ENCODE results near the gene NACC2.
A peak's percentile ranks its signal among the peaks of the same experiment; 100 is the strongest.
"Not testable (repeated sequence)": the region's sequence is repeated elsewhere in the genome, so short reads cannot be mapped to it uniquely, and the experiment has no call there.

Gene NACC2

DNA sequence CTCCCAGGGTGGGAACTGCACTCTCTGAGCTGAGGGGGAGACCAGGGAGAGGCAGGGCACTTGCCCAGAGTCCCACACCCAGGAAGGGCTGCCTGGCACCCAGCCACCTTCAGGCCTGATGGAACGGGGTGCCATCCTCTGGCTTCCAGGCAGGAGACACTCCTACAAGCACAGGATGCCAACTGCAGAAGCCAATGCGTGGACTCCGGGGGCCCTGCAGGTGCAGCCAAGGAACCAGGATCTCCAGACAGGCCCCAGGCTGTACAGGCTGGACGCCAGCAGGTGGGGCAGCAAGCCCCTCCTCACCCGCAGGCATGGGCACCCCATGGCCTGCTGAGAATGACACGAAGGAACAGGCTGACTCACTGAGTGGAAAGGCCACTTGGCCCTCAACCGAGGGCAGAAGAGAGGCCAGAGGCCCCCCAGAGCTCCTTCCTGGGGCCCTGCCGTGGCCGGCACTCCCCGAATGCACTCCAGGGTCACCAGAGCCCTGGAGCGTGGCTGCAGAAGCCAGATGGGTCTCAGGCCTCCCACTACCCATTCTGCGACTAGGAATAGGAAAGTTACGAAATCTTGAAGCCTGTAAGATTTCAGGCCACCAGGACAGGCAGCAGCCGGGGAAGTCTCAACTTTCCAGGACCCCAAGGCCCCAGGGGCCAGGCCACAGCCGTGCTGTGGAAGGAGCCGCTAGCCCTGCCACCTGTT, 15.7 kb downstream of the NACC2 start:
- peak; percentile 28 for DNase-seq

DNA sequence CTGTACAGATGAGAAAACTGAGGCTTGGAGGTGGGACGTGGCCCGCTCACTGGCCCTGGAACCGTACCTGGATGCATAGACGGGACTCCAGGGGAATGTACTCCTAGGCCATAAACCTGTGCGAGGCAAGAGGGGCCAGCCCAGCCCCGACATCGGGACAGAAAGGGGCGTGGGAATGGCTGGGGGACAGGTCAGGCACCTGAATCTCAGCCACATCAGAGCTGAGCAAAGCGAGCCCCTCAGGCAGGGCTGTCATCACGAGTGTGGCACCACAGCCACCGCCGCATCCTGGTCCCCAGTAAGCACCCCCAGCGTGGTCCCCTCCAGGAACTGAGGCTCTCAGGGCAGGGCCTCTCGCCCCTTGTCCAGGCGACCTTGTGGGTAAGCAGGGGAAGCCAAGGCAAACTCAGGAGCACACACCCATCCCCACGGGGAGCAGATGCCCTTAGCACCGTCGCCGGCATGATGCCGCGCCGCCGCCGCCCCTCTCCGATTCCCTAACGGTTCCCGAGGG, 16.5 kb downstream of the NACC2 start:
- no peak for DNase-seq

DNA sequence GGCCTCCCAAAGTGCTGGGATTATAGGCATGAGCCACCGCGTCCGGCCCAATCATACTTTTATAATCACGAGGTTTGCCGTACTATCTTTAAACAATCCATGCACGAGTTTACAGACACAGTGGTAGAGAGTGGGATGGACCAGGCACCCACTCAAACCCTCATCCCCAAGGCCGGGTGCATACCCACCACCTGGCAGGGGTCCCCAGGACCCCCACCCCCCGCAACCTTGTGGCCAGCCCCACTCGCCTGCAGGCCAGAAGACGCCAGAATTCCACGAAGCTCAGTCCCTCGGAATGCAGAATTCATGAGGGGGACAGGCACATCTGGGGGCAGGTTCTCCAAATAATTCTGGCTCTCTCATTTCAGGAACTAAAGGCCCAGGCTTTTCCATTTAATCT, 17.1 kb downstream of the NACC2 start:
- DNase-seq = no peak

DNA sequence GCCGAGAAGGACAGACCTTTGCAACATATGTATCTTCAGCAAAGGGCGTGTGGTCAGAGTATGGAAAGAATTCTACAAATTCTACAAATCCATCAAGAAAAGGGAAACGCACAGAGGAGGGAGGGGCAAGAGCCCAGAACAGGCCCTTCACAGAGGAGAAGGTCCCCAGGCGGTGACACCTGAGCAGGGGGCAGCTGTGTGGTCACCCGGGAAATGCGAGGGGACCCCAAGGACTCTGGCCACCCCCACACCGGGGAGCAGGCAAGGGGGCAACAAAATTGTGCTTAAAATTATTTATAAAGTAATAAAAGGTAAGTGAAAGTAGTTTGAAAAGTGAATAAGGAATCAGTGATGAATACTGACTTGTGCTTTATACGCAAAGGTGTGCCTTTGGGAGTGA, 17.6 kb downstream of the NACC2 start:
- DNase-seq = no peak

DNA sequence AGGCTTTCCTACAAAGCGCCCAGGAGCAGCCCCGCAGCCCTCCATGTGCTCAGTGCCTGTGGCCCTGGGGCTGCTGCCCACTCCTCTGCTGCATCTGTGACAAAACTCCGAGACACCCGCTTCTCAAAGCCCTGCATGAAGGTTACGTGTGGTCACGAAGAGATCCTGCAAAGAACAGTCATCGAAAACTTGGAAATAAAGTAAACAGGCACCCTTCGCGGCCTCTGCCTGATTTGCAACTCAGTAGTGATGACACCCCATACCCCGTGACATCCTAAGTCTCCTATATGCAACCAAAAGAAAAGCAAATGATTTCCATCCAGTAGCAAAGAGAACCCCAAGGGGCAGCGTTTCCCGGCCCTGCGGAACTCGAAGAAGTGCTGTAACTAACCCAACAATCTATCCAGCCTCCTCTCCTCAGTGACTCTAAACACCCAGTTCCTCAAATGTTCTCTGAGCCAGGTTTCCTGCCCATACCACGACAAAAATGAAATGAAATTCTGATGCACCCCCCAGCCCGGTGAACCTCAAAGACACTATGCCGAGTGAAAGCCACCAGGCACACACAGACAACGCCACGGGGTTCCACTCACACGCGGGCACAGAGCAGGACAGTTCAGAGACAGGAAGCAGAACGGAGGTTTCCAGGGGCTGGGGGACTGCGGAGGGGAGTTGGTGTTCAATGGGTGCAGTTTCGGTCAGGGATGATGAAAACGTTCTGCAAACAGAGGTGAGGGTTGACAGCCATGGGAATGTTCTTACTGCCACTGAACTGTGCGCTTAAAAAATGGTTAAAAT, 19.0 kb downstream of the NACC2 start:
- peak; percentile 86 for DNase-seq

DNA sequence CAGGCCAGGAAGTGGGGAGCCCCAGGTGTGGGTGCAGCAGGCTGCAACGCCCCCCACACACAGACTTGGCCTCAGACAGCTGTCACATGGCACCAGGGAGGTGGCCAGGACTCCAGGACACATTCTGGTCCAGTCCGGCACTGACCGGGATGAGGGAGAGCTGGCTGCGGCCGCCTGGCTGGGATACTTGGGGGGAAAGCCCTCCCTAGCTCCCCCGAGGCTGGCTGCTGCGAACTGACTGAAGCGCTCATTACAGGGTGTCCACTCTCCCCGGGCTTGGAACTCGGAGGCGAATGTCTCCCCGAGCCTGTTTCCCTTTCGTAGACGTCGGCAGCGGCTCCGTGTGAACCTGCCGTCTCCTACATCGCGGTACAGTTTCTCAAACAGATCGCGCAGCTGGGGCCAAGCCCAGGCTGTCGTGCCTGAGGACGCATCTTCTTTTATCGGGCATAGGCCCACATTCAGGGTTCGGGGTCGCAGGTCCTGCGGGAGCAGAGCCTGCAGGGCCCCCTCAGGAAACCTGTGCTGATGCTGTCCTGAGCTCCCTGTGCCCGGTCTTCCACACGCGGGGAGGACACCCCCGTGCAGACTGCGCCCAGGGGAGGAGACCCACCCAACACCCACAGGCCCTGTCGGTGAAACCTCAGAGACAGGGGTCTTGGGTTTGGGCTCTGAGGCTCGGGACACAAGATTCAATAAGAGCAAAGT, 19.8 kb downstream of the NACC2 start:
- DNase-seq = no peak

DNA sequence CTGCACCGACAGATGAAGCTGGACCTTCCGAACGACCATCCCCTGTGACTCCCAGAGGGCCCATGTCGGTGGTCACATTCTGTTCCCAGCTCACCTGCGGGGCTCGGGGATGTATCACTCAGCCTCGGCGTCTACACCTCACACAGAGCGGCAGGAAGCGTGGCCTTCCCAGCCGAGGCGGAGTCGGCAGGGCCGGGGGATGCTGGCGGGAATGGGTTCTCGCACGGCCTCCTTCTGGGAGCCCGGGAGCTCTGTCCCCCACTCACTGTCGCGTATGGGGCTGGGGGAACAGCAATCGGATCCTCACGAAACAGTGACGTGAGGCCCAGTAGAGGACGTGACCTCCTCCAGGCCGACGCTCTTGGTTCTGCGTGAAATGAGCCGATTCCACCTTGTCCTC, 20.4 kb downstream of the NACC2 start:
- DNase-seq = no peak

DNA sequence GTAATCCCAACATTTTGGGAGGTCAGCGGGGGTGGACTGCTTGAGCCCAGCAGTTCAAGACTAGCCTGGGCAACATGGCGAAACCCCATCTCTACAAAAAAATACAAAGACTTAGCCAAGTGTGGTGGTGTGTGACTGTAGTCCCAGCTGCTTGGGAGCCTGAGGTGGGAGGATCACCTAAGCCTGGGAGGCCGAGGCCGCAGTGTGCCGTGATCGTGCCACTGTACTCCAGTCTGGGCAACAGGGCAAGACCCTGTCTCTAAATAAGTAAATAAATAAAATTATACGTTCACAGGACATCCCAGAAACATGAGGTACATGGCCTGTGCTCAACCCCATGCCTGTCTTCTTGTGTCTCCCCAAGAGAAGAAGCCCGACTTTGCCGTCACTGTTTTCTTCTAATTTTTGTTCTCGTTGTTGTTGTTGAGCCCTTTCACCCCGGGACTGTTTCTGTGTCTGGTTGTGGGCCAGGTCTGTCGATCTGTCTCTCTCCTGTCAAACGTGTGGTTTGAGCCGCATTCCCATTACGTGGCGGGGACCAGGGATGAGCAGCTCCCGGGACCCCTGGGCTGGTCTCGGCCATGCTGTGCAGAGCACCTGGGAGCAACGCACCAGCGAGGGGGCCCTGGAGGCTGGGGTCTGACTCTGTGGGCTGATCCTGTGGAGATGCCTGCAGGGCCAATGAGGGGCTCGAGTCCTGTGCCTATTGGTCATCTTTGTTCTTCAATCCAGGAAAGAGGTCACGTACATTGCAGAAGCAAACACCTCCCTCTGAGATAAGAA, 32.2 kb downstream of the NACC2 start:
- no peak for DNase-seq

DNA sequence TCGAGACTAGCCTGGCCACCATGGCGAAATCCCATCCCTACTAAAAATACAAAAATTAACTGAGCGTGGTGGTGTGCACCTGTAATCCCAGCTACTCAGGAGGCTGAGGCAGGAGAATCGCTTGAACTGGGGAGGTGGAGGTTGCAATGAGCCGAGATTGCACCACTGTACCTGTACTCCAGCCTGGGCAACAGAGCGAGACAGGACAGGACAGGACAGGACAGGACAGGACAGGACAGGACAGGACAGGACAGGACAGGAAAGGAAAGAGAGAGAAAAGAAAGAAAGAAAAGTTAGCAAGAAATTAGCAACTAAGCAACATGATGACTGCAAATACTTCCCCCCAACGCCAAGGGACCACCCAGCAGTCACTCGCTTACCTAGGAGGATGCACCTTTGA, 33.2 kb downstream of the NACC2 start:
- not testable (repeated sequence) for DNase-seq

DNA sequence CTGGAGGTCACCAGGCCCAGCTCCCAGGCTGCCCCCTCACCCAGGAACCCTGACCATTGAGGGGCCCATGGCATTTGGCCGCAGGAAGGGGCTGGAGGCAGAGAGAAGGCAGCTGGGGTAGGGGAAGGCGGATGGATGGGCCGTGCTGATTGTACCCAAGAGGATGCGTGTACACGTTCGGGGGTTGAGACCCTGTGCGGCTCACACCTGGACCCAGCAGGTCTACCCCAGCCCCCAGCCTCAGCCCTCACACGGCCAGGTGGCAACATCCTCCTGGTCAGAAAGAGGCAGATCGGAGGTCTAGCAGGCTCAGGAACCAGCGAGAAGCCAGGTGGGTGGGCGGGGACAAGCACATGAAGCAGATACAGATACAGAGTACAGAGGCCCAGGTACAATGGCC, 33.7 kb downstream of the NACC2 start:
- DNase-seq = no peak

DNA sequence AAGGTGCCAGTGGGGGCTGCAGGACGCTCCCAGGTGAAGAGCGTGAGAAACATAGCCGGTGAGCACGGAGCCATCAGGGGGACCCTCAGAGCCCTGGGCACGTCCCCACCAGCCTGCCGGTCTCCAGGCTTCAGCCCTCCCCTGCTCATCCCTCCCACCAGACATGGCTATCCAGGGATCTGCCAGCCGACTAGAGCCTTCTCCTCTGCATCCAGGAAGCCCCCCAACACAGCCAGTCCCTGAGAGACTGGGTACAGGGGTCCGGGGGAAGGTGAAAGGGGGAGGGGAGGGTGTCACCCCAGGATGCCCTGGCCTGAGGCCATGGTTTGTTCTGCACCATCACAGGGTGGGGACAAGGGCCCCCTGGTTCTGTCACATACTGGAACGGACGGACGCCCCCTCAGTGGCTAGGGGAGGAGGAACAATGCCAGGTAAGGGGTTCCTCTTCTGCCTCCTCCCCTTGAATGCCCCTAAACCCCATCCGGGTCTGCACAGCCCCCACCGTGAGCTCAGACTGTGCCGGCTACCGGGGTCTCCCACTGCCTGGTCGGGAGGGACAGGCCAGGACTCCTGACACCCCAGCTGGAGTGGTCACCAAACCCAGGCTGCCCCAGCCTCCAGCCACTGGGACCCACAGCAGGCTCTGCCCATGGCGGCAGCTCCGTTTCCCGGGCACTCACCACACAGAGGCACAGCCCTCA, 34.3 kb downstream of the NACC2 start:
- DNase-seq = no peak

DNA sequence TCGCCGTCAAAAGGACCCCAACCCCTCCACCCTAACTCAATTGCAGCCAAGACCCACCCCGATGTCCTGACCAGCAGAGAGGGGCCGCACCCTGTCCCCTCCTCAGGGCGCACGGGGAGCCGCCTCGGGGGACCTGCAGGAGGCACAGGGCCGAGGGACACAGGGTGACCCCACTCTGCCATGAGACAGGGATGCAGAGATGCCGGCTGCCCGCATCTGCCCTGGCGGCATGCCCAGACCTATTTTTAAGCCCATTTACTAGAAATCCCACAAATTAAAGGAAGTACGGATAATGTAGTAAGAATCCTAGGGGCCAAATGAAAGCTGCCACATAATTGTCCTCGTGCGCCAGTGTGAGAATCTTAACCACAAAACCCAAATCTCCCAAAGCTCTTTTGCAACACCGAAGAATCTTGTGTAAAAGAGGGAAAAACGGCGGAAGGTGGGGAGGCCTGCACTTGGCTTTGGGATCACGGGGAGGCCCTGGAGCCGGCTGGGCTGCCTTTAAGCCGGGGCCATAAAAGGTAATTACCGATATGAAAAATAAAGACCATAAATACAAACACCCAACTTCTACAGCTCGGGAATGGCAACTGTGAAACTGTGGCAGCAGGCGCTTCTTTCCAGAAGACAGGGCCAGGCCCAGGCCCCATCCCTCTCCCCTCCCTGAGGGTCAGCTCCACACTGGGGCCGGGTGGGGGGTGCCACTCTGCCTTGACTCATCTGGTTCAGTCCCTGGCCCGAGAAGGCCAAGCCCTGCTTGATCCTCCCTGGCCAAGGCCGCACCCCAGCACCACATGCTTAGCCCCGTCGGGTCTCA, 35.0 kb downstream of the NACC2 start:
- DNase-seq = peak; percentile 97

DNA sequence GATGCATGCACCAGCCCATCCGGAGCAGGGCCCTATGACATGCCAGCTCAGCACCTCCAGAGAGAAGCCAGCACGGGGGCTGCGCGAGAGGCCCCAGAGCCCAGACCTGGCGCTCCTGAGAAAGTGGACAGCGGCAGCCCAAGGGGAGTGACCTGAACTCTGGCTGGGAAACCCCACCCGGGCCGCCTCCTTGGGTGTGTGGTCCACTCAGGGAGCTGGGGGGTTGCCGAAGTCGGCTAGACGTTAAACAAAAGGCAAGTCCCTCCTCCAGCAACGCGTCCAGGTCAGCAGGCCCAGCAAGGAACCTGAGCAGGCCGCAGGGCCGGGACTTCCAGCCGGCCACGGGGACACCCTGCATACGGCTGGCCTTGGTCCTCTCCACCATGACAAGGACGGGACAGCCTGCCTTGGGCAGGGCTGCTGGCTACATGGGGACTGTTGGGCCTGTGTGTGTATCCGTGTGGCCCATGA, 35.7 kb downstream of the NACC2 start:
- no peak for DNase-seq

DNA sequence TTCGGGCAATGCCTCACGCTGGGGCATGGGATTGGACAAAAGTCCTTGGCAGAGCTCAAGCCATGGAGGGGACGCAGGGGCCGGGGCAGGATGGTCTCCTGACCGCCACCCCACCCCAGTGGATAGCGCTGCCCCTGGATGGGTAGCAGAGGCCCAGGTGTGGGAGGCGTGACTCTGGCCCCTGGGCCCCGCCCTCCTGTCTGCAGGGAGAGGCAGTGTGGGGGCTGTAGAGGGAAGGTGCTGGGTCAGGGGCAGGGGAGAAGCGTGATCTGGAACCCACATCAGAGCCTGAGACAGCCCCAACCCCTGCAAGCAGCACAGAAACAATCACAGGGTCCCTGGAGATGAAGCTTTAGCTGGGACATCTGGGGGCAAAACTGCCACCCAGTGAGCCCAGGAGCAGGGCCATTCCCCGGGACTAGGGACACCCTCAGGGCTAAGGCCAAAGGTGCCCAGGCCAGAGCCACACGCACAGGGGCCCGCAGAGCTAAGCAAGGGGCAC, 36.2 kb downstream of the NACC2 start:
- no peak for DNase-seq

DNA sequence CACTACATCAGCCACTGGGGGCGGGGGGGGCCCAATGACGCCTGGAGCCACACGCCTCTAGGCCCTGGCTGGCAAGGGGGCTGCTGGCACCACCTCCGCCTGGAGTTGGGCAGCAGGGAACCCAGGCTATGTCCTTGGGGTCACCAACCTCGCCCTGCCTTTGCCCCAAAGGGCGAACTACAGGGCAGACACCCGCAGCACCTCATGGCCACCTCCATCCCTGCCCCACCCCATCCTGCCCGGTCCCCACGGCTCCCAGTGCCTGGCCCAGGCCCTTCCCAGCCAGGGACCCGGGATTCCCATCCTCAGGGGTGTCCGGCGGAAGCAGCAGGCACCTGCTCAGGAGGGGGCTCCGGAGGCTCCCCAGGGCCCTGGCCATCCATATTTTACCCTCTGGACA, 37.0 kb downstream of the NACC2 start:
- DNase-seq = no peak

DNA sequence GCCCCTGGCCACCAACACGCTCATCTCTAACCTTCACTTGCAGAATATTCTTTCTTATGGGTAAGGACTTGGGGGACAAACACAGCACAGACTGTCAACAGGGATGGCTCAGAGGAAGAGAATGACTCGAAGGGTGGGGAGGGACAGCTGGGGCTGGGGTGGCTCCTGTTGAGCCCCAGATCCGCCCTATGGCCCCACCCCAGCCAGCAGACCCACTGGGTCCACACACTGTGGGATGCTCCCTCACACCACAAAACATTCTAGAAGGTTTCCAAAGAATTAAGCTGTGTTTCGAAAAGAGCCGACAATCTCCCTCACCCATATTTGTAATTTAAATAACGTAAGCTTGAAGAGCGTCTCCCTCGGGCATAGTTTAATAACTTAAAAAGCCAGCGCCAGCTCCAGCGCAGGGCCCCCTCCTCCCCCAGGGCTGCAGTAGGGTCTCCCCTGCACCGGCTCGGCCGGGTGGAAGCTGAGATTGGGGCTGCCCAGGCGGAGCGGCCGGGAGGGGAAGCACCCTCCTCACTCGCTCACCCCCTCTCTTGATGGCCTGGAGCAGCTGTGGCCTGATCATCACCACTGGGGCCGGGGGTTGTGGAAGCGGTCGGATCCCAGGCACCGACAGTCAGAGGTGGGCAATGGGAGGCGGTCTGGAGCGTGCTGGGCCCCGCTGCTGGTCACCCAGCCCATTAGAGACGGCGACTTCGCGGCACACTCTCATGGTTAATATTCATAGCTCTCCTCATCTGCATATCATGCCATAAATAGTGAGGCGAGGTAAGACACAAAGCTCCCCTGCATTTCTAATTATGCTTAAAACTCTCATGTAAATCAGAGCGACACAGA, 37.6 kb downstream of the NACC2 start:
- no peak for DNase-seq

DNA sequence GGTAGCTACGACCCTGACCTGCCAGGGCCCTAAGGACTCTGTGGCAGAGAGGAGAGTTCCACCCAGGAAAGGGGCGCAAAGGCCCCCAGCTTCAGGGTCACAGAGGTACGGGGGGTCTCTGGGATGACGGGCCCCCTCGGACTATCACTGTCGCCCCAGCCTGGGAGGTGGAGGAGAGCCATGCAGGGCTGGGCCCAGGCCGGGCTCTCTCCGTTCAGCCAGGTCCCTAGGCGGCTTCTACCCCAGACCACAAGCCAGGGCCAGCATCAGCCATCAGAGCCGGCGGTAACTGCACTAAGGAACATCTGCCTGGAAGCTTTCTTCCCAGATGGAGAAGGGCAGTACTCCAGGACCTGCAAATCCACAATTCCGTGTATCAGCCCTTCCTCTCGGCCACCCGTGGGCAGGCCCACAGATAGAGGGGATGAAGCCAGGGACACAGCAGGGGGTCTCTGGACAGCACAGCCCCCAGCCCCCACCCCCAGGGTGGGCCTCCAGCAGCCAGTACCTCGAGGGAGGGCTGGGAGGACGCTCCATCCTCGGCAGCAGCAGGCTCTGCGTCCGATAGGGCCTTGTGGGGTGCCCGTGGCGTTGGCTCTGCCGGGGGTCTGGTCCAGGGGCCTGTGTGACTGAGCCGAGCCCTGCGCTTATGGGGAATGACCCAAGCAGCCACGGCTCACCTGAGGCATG, 38.4 kb downstream of the NACC2 start:
- DNase-seq = no peak

DNA sequence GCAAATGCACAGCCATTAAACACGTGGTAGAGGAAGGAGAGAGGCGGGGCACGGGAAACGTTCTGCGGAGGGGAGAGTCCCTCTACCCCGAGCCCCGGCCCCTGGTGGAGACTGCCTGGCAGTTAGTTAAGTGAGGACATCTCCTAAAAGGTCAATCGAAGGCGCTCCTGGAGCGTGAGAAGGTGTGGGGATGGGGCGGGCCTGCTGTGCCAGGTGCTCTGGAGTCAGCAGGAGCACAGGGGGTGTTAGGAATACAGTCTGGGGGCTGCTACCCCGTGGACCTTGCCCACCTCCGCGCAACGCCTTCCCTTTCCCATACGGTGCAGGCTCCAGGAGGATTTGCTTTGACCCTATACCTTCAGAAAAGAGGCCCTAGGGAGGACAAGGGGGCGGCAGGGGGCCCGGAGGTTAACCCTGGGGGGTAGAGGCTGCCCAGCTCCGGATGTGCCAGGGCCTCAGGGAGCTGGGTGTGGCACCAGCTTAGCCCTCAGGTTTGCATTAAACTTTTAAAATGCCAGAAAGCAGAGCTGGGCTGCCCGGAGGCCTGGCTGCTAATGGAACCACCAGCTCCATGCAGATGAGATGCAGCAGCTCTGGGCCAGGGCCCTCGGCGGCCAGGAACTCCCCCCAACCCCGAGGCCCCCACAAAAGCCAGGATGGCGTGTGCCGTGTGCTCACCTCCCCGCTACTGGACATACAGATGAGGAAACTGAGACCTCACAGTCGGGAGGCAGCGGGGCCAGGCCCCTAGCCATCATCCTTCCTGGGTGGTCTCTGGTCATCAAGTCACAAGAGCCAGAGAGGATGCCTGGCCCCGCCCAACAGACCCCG, 39.2 kb downstream of the NACC2 start:
- no peak for DNase-seq

Data from MV-4-11 (cell line).